Endothelial cell of umbilical vein (primary cell): Measurements from ENCODE around the gene OR6B2. TPM values are rescaled to one million over a fixed set of nuclear protein-coding genes. Genes with fewer than 3 reads are reported as not detected.

Source experiments
- BruUV-seq: library from RNA; stranded (reverse); fragments of 400-500 nt; replicated peaks from 2 replicates; lab custom pipeline; 2021; lab: Mats Ljungman, UMichigan
- CTCF ChIA-PET: fragments of 300-600, 350-600 bp; sonication (Branson Sonifier 250); formaldehyde crosslinking; loops from one replicate; lab custom pipeline; 2021; ENCODE audit warnings: antibody characterized with exemption, inconsistent platforms; lab: Charles Lee
- POLR2A ChIA-PET: fragments of 300-600, 350-600 bp; sonication (Branson Sonifier 250); formaldehyde crosslinking; loops from one replicate; lab custom pipeline; 2021; ENCODE audit warnings: antibody characterized with exemption, inconsistent platforms; lab: Charles Lee
- DNase-seq: peaks from one replicate; pipeline ENCODE4 v3.0.0-alpha.2; 2011; ENCODE audit warnings: low read depth, low spot score
- FAIRE-seq: peaks from 2 replicates; lab custom pipeline; 2011; peaks lifted over from hg19 to GRCh38; lab: Jason Lieb, UNC
- H2AFZ ChIP-seq: 2 replicates; pipeline ENCODE4 v1.6.0; 2012; ENCODE audit warnings: low read depth, low read length, control low read depth, inconsistent platforms
- H3K27ac ChIP-seq: 2 replicates; pipeline ENCODE4 v1.5.1; 2011; ENCODE audit warnings: low read depth, mild to moderate bottlenecking, control low read depth, low read length, moderate library complexity; ENCODE audit not compliant: insufficient read depth
- H3K27me3 ChIP-seq, 2 experiments: 2 replicates each; pipeline versions ENCODE4 v1.6.0 to v1.6.1; 2011; ENCODE audit warnings: low read length in 2 of 2, mixed read lengths in 1 of 2; ENCODE audit not compliant: control insufficient read depth in 2 of 2, insufficient read depth in 2 of 2
- H3K36me3 ChIP-seq, 2 experiments: 2 replicates in 1 of 2; 3 replicates in 1 of 2; pipeline ENCODE4 v1.5.1; 2011; ENCODE audit warnings: low read length in 2 of 2, mild to moderate bottlenecking in 1 of 2, moderate library complexity in 1 of 2; ENCODE audit not compliant: control insufficient read depth in 2 of 2, insufficient read depth in 2 of 2; ENCODE audit errors: extremely low read depth in 1 of 2
- H3K4me1 ChIP-seq: 3 replicates; pipeline ENCODE4 v1.5.1; 2011; ENCODE audit warnings: mild to moderate bottlenecking, low read length; ENCODE audit not compliant: control insufficient read depth, insufficient read depth; ENCODE audit errors: extremely low read depth
- H3K4me2 ChIP-seq: 2 replicates; pipeline ENCODE4 v1.6.1; 2011; ENCODE audit warnings: low read length, control low read depth, mixed read lengths; ENCODE audit not compliant: insufficient read depth
- H3K4me3 ChIP-seq, 3 experiments: fragments of 200-600 bp in 1 of 3; sonication (generic), shearing (Covaris generic) in 1 of 3; replicated peaks in 1 of 3; 2 replicates each; pipeline ENCODE4 v1.5.1; 2011 to 2016; ENCODE audit warnings: control low read depth in 3 of 3, low read length in 3 of 3, mild to moderate bottlenecking in 2 of 3, inconsistent platforms in 1 of 3, low read depth in 1 of 3, moderate library complexity in 1 of 3; ENCODE audit not compliant: insufficient read depth in 1 of 3
- H3K79me2 ChIP-seq: 2 replicates; pipeline ENCODE4 v1.6.0; 2012; ENCODE audit warnings: low read length, inconsistent platforms; ENCODE audit not compliant: control insufficient read depth, insufficient read depth
- H3K9ac ChIP-seq: replicated peaks from 2 replicates; pipeline ENCODE3; 2011; ENCODE audit warnings: low read length, control low read depth; ENCODE audit not compliant: insufficient read depth; ENCODE audit errors: extremely low read depth
- H3K9me1 ChIP-seq: replicated peaks from 3 replicates; pipeline ENCODE4 v1.6.0; 2011; ENCODE audit warnings: mild to moderate bottlenecking, low read length; ENCODE audit not compliant: control insufficient read depth, insufficient read depth; ENCODE audit errors: extremely low read depth
- H3K9me3 ChIP-seq: replicated peaks from 2 replicates; pipeline ENCODE4 v1.5.1; 2012; ENCODE audit warnings: low read length, inconsistent platforms; ENCODE audit not compliant: control insufficient read depth, insufficient read depth
- H4K20me1 ChIP-seq: replicated peaks from 2 replicates; pipeline ENCODE3; 2011; ENCODE audit warnings: mild to moderate bottlenecking, low read length; ENCODE audit not compliant: control insufficient read depth, insufficient read depth; ENCODE audit errors: extremely low read depth
- CTCF ChIP-seq, 2 donors: IDR thresholded peaks; 1 replicate in 1 of 2; 2 replicates in 1 of 2; pipeline ENCODE4 v1.5.1; 2011; ENCODE audit warnings: low read length in 2 of 2, mild to moderate bottlenecking in 2 of 2, moderate library complexity in 2 of 2, control low read depth in 1 of 2, inconsistent platforms in 1 of 2, low read depth in 1 of 2; ENCODE audit not compliant: insufficient read depth in 1 of 2; ENCODE audit errors: extremely low read depth in 1 of 2
- EZH2 ChIP-seq: IDR thresholded peaks from 2 replicates; pipeline ENCODE4 v1.6.1; 2012; ENCODE audit warnings: borderline replicate concordance, low read depth, mild to moderate bottlenecking, moderate library complexity, low read length, inconsistent platforms; ENCODE audit not compliant: severe bottlenecking
- FOS ChIP-seq: IDR thresholded peaks from 2 replicates; pipeline ENCODE4 v1.6.1; 2011; ENCODE audit warnings: mild to moderate bottlenecking, low read length, moderate library complexity, borderline replicate concordance; ENCODE audit not compliant: insufficient read depth
- GATA2 ChIP-seq: IDR thresholded peaks from 2 replicates; pipeline ENCODE4 v1.7.0; 2011; ENCODE audit warnings: low read depth, mild to moderate bottlenecking, moderate library complexity, mixed read lengths, low read length; ENCODE audit not compliant: insufficient read length, insufficient read depth
- JUN ChIP-seq: IDR thresholded peaks from 2 replicates; pipeline ENCODE4 v1.6.1; 2011; ENCODE audit warnings: borderline replicate concordance, low read depth; ENCODE audit not compliant: insufficient read length, insufficient read depth
- MYC ChIP-seq: IDR thresholded peaks from one replicate; pipeline ENCODE4 v1.6.1; 2011; ENCODE audit warnings: mild to moderate bottlenecking, low read depth, low read length
- POLR2A ChIP-seq: IDR thresholded peaks from 2 replicates; pipeline ENCODE4 v1.6.1; 2012; ENCODE audit warnings: low read depth, mild to moderate bottlenecking, control low read depth, low read length
- POLR2AphosphoS5 ChIP-seq: IDR thresholded peaks from 2 replicates; pipeline ENCODE4 v1.6.1; 2012; ENCODE audit warnings: low read depth, mild to moderate bottlenecking, control low read depth, low read length, moderate library complexity; ENCODE audit not compliant: insufficient read depth
- dilution Hi-C: fragments of 300-500 bp; cut with MboI; formaldehyde crosslinking; loops from one replicate; pipeline ENCODE4 v1.15.0; 2019; ENCODE audit warnings: low sequenced_read_pairs; ENCODE audit not compliant: extremely low pct_ligation_motif_present
- intact Hi-C: fragments of 100-400 bp; cut with micrococcal nuclease; formaldehyde crosslinking; loops from one replicate; pipeline ENCODE4 v1.10.0; 2022
- polyA plus RNA-seq, 4 experiments: library from polyadenylated mRNA; depleted of rRNA in 3 of 4; stranded (reverse) in 3 of 4; unstranded in 1 of 4; fragments of >200 nt; gene quantifications; 2 replicates each; pipeline versions ENCODE4 v1.2.1 to v1.2.3, GENCODE V29; 2011 to 2012; ENCODE audit warnings: missing spikeins in 1 of 4
- total RNA-seq: library from RNA; stranded (reverse); gene quantifications from 2 replicates; pipeline ENCODE4 v1.2.3, GENCODE V29; 2021
- TF ChIP-seq, protein P1 (sequence below): IDR thresholded peaks from 2 replicates; pipeline ENCODE4 v1.6.1; 2011; ENCODE audit not compliant: insufficient read depth, insufficient read length

The OR6B2 gene
- total and polyA plus RNA-seq, 2 donors (not counting 3 experiments of a cell fraction or from before 2014, with no cell fraction given) = not detected

- TF ChIP-seq FOS (no peak), JUN (no peak), POLR2AphosphoS5 (no peak), POLR2A (no peak), MYC (no peak), CTCF (IDR thresholded peaks at IDR 0.05; ENCODE audit: extremely low read depth in 1 of 2, insufficient read depth in 1 of 2, low read depth in 1 of 2, low read length in 2 of 2) (no peak), EZH2 (no peak), GATA2 (no peak)
- TF ChIP-seq, protein P1, sequence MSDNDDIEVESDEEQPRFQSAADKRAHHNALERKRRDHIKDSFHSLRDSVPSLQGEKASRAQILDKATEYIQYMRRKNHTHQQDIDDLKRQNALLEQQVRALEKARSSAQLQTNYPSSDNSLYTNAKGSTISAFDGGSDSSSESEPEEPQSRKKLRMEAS = no peak
- Histone ChIP-seq H2AFZ (no peak overlapping the region), H3K9me3 (no peaks in the 10 kb centered on the region), H3K9ac (no peak overlapping the region), H3K36me3 (no peaks in the 10 kb centered on the region), H3K4me1 (no peaks in the 10 kb centered on the region), H3K4me3 (no peak overlapping the region), H3K4me2 (no peak overlapping the region), H3K79me2 (no peaks in the 10 kb centered on the region), H3K9me1 (no peaks in the 10 kb centered on the region), H4K20me1 (no peaks in the 10 kb centered on the region), H3K27ac (no peak overlapping the region), H3K27me3 (no peaks in the 10 kb centered on the region)
- no TSS peak for BruUV-seq
- intact Hi-C loops (no loop called here), dilution Hi-C loops (no loop called here)
- CTCF ChIA-PET = interaction anchor here (1.0 kb wide), 1 partner anchor 18 kb away, joined by 3 read pairs; no protein-coding TSS in a partner anchor
- FAIRE-seq = no peak
- POLR2A ChIA-PET = no interaction called here
- DNase-seq = no peak
Measured at GRCh38 chr2:240078631-240079030, 48.4 kb upstream of the OR6B2 start.
